ENCODE measurements around the gene INSIG1.

DNA sequence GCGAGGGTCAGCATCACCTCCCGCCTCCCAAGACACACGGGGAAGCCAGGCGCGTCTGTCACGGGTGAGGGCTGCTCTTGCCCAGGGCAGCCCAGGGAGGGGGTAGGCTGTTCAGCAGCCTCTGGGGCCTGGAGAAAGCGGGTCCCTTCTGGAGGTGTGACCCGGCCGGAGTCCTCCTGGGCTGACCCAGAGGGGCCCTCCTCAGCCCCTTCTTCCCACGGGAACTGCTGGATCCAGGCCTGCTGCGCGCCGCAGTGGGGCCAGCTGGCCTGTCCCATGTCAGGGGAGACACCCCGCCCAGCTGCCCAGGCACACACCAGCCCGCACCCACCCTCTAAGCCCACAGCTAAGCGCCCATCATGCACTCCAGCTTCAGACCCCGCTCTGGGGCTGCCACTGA, 41.8 kb downstream of the INSIG1 start:
- TF ChIP-seq, protein P1, sequence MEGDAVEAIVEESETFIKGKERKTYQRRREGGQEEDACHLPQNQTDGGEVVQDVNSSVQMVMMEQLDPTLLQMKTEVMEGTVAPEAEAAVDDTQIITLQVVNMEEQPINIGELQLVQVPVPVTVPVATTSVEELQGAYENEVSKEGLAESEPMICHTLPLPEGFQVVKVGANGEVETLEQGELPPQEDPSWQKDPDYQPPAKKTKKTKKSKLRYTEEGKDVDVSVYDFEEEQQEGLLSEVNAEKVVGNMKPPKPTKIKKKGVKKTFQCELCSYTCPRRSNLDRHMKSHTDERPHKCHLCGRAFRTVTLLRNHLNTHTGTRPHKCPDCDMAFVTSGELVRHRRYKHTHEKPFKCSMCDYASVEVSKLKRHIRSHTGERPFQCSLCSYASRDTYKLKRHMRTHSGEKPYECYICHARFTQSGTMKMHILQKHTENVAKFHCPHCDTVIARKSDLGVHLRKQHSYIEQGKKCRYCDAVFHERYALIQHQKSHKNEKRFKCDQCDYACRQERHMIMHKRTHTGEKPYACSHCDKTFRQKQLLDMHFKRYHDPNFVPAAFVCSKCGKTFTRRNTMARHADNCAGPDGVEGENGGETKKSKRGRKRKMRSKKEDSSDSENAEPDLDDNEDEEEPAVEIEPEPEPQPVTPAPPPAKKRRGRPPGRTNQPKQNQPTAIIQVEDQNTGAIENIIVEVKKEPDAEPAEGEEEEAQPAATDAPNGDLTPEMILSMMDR (IDR thresholded peaks at IDR 0.05): no peak
- TF ChIP-seq POLR2A (IDR thresholded peaks at IDR 0.05): no peak
